Measurements from ENCODE around the gene PSME3IP1.
"Not testable (repeated sequence)": the region's sequence is repeated elsewhere in the genome, so short reads cannot be mapped to it uniquely, and the experiment has no call there.

PSME3IP1 gene

DNA sequence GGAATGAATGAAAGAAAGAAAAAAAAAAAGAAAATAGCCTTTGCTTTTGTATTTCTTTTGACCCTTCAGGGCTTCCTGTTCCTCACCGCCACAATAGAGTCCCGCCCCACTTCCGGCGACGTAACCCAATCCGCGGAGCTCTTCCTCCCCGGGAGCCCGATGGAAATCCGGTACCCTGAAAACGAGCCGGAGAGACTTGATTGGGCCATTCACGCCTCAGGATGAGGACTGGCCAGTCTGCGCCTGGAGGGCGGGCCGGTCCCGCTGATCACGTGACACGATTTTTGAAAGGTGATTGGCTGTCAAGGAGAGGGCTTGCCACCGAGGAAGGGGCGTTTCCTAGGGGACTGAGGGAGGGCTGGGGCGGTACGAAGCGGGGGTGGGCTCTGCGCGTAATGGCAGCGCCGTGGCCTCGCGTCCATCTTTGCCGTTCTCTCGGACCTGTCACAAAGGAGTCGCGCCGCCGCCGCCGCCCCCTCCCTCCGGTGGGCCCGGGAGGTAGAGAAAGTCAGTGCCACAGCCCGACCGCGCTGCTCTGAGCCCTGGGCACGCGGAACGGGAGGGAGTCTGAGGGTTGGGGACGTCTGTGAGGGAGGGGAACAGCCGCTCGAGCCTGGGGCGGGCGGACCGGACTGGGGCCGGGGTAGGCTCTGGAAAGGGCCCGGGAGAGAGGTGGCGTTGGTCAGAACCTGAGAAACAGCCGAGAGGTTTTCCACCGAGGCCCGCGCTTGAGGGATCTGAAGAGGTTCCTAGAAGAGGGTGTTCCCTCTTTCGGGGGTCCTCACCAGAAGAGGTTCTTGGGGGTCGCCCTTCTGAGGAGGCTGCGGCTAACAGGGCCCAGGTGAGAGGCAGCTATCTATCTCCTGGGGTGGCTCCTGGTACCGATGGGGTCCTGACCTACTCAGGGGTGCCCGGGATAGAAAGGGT, at the start of gene PSME3IP1, which contains the start of gene RSPRY1:
Gene PSME3IP1, minus strand, starts transcription at position 95 of the 927 bp plus-strand sequence. CDS start 12,185 bp downstream, outside the sequence.
Gene RSPRY1, plus strand, starts transcription at position 385 of the 927 bp plus-strand sequence. CDS start 18,330 bp downstream, outside the sequence.
- DNase-seq (ENCODE audit: low read depth) = peak; percentile 98

DNA sequence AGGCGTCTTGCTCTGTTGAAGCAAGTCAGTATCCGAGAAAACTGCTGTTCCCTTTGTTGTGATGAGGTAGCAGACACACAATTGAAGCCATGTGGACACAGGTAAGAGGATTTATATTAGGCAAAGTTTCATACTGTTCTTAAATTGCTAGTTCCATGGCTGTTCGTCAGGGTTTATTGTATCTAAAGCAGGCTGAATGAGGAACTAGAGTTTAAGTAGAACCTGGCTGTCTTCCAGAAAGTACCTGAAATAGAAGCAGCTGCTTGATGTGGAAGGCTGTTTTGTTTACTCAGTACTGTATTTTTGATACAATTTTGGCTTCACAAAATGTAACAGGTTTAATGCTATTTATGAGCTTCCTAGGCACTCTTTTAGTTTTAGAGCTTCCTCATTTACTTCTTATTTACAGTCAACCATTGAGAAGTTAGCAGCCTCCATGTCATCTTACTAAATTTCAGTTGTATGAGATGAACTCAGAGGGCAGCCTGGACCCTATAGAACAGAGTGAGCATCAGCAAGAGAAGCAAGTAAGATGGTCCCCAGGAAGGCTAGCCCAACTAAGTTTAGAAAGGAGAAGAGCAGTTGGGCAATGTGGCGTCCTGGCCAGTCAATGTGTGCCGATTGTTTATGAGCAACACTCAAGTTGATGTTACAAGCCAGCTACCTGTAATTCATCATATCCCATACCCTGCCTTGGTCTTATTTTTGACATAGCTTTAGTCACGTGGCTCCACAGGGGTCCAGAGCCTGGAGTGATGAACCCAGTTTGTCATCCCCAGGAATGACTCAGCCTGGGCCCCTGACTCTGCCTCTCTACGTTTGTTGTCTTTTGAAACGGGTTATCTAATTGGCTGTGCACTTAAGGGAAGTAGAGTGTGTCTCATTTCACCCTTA, 49.5 kb upstream of the PSME3IP1 start:
- no peak for DNase-seq (ENCODE audit: low read depth)

GRCh38 chr16:57234707-57235092, 48.9 kb upstream of the PSME3IP1 start:
- no peak for DNase-seq (ENCODE audit: low read depth)

GRCh38 chr16:57233944-57234706, 48.3 kb upstream of the PSME3IP1 start:
- no peak for DNase-seq (ENCODE audit: low read depth)

- no peak for DNase-seq (ENCODE audit: low read depth)
These were observed 46.0 kb upstream of the PSME3IP1 start for GRCh38 chr16:57231821-57232350.

- no peak for DNase-seq (ENCODE audit: low read depth)
These were observed 43.2 kb upstream of the PSME3IP1 start for GRCh38 chr16:57229079-57229478.

DNA sequence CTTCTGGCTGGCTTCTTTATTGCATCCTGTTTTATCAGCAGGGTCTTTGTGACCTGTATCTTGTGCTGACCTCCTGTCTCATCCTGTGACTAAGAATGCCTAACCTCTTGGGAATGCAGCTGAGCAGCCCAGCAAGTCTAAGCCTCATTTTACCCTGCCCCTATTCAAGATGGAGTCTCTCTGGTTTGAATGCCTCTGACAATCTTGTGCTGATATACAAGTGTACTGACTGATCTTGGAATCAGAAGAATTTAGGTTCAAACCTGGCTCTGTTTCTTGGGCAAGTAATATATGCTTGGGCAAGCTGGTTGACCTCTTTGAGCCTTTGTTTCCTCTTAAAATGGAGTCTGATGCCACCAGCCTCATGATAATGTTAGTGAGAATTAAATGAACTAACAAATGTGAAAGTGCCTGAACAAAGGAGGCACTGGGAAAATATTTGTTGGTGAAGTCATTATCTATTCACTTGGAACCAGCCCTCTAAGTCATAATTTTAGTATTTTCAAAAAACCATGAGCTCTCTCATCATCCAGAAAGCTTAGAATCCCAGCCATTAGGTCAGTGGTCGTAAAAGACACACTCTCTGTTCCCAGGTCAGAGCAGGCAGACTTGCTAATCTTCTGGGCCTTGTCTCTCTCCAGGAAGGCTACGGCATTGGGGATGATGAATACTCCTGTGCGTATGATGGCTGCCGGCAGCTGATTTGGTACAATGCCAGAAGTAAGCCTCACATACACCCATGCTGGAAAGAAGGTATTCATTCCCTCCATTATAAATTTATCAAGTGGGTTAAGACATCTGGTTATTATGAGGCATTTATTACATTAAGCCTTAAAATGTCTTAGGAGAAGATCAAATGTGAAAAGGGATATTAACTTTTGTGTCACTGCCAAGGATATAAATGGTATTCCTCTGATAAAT, 41.1 kb upstream of the PSME3IP1 start:
- no peak for DNase-seq (ENCODE audit: low read depth)

- no peak for DNase-seq (ENCODE audit: low read depth)
These were observed 40.1 kb upstream of the PSME3IP1 start for GRCh38 chr16:57225978-57226377.

GRCh38 chr16:57224651-57225335, 39.0 kb upstream of the PSME3IP1 start:
- no peak for DNase-seq (ENCODE audit: low read depth)

DNA sequence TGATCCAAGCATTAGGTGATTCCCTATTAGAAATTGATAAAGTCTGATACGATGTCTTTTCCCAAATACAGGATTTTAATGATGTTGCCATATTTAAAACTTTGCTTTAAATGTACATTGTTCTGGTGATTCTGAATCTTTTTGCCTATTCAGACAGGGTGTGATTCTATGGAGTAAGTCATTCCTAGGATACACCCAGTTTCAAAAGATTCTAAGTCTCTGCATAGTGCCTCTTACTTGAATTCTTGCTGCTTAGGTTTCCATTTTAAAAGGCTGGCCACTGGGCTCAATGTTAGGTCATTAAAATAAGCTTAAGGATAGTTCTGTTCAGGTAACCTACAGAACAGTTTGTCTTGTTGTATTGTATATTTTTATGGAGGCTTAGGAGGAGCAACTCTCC, 37.2 kb upstream of the PSME3IP1 start:
- no peak for DNase-seq (ENCODE audit: low read depth)

GRCh38 chr16:57216968-57217367, 31.1 kb upstream of the PSME3IP1 start:
- no peak for DNase-seq (ENCODE audit: low read depth)

DNA sequence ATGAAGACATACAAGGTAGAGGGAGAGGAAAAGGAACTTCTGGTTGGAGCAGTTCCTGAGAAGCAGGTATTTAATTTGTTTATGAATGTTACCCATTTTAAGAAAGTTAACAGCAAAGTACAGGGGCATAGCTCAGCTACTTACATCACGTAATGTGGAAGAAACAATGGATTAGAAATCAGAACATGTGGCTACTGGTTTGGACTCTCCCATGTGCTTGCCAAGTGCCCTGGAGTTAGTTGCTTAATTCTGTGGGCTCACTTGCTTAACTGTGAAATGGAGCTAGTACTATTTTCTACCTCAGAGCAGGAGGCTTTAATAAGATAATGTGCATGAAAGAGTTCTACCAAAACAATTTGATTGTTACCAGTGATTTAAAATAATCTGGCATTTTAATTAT, 27.6 kb upstream of the PSME3IP1 start:
- DNase-seq (ENCODE audit: low read depth) = no peak

DNA sequence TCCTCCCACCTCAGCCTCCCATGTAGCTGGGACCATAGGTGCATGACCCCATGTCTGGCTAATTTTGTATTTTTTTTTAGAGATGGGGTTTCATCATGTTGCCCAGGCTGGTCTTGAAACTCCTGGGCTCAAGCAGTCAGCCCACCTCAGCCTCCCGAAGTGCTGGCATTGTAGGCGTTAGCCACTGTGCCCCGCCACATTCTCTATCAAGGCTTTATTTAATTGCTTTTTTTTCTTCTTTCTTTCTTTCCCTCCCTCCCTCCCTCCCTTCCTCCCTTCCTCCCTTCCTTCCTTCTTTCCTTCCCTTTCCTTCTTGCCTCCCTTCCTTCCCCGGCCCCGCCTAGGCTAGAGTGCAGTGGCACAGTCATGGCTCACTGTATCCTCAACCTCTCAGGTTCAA, 23.9 kb upstream of the PSME3IP1 start:
- DNase-seq (ENCODE audit: low read depth) = no peak

- no peak for DNase-seq (ENCODE audit: low read depth)
These were observed 23.1 kb upstream of the PSME3IP1 start for GRCh38 chr16:57208926-57209325.

DNA sequence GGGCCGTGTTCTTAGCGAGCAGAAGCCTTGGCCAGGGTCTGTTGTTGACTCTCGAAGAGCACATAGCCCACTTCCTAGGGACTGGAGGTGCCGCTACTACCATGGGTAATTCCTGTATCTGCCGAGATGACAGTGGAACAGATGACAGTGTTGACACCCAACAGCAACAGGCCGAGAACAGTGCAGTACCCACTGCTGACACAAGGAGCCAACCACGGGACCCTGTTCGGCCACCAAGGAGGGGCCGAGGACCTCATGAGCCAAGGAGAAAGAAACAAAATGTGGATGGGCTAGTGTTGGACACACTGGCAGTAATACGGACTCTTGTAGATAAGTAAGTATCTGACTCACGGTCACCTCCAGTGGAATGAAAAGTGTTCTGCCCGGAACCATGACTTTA, 18.8 kb upstream of the PSME3IP1 start:
- DNase-seq (ENCODE audit: low read depth) = no peak

DNA sequence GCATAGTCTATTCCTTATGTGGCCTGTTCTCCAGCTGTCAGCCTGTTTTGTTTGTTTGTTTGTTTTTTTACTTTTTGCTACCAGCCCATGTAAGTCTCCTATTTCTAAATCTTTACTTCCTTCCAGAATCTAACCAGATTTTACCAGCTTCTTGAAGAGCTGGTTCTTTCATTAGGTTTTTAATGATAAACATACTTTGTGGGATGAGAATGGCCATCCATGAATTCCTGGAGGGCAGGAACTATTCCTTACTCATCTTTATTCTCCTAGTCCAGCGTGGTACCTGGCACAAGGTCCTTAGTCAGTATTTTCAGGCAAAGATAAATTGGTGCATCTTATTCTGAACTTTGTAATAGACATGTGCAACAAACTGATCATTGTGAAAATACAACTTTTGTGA, 17.6 kb upstream of the PSME3IP1 start:
- no peak for DNase-seq (ENCODE audit: low read depth)

- DNase-seq (ENCODE audit: low read depth) = no peak
These were observed 16.5 kb upstream of the PSME3IP1 start for GRCh38 chr16:57202095-57202886.

- DNase-seq (ENCODE audit: low read depth) = not testable (repeated sequence)
These were observed 15.1 kb upstream of the PSME3IP1 start for GRCh38 chr16:57200926-57201325.

DNA sequence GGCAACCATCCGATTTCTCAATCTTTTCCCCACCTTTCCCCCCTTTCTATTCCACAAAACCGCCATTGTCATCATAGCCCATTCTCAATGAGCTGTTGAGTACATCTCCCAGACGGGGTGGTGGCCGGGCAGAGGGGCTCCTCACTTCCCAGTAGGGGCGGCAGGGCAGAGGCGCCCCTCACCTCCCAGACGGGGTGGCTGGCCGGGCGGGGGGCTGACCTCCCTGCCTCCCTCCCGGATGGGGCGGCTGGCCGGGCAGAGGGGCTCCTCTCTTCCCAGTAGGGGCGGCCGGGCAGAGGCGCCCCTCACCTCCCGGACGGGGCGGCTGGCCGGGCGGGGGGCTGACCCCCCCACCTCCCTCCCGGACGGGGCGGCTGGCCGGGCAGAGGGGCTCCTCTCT, 14.5 kb upstream of the PSME3IP1 start:
- not testable (repeated sequence) for DNase-seq (ENCODE audit: low read depth)

All from activated T-helper 1 cell treated with Interleukin-2 at 50 U/mL for 16 hours (primary cell).